ENCODE measurements around the gene FXYD5. TPM values are rescaled to one million over a fixed set of nuclear protein-coding genes. Genes with fewer than 3 reads are reported as not detected.

Gene FXYD5
- total RNA-seq, 1 donor from 2014 or later: 23.5 TPM

- no peak for DNase-seq (ENCODE audit: missing footprints)
- peak; percentile 17 for ATAC-seq
- intact Hi-C loops (cut with DNase I): no loop called here
Observed at GRCh38 chr19:35216833-35217648, 62.5 kb downstream of the FXYD5 start.

- DNase-seq (ENCODE audit: missing footprints) (no peak), ATAC-seq (no peak)
- intact Hi-C loops (cut with DNase I): no loop called here
Observed at GRCh38 chr19:35217649-35217990, 63.1 kb downstream of the FXYD5 start.

GRCh38 chr19:35219008-35219407, 64.5 kb downstream of the FXYD5 start:
- no peak for DNase-seq (ENCODE audit: missing footprints)
- intact Hi-C loops (cut with DNase I): no loop called here
- no peak for ATAC-seq

Other genes with a start within 250 kb of the FXYD5 start
- 2.6 TPM for gene ZNF30, start 227.8 kb upstream of the FXYD5 start, total RNA-seq
- 3.0 TPM for gene ZNF792, start 190.5 kb upstream of the FXYD5 start, total RNA-seq
- gene GRAMD1A, start 154.4 kb upstream of the FXYD5 start, total RNA-seq: 25.8 TPM
- gene SCN1B, start 124.3 kb upstream of the FXYD5 start, total RNA-seq: 44.3 TPM
- 5.5 TPM for gene HPN, start 113.0 kb upstream of the FXYD5 start, total RNA-seq
- 2.3 TPM for gene FXYD3, start 38.9 kb upstream of the FXYD5 start, total RNA-seq
- 10.0 TPM for gene LGI4, start 19.7 kb upstream of the FXYD5 start, total RNA-seq
- gene FXYD1, start 15.9 kb upstream of the FXYD5 start, total RNA-seq: 556 TPM
- not detected for gene FXYD7, start 11.5 kb upstream of the FXYD5 start, total RNA-seq
- not detected for gene FAM187B, start 74.0 kb downstream of the FXYD5 start, total RNA-seq
- gene LSR, start 94.3 kb downstream of the FXYD5 start, total RNA-seq: 6.8 TPM
- 151 TPM for gene USF2, start 114.2 kb downstream of the FXYD5 start, total RNA-seq
- gene HAMP, start 127.8 kb downstream of the FXYD5 start, total RNA-seq: not detected
- gene MAG, start 137.4 kb downstream of the FXYD5 start, total RNA-seq: not detected
- gene CD22, start 174.5 kb downstream of the FXYD5 start, total RNA-seq: 0.19 TPM
- gene FFAR1, start 193.2 kb downstream of the FXYD5 start, total RNA-seq: not detected
- gene FFAR3, start 203.7 kb downstream of the FXYD5 start, total RNA-seq: 0.14 TPM
- gene GPR42, start 216.3 kb downstream of the FXYD5 start, total RNA-seq: not detected

Measured in Right ventricle myocardium inferior (tissue), 1 donor.